Non-pigmented ciliary epithelial cell (primary cell): ENCODE measurements around the gene CWC25.
"Not testable (repeated sequence)": the region's sequence is repeated elsewhere in the genome, so short reads cannot be mapped to it uniquely, and the experiment has no call there.

Experiments
- DNase-seq: peaks from one replicate; pipeline ENCODE4 v3.0.0-alpha.2; 2010; ENCODE audit warnings: low read depth

The CWC25 gene

DNA sequence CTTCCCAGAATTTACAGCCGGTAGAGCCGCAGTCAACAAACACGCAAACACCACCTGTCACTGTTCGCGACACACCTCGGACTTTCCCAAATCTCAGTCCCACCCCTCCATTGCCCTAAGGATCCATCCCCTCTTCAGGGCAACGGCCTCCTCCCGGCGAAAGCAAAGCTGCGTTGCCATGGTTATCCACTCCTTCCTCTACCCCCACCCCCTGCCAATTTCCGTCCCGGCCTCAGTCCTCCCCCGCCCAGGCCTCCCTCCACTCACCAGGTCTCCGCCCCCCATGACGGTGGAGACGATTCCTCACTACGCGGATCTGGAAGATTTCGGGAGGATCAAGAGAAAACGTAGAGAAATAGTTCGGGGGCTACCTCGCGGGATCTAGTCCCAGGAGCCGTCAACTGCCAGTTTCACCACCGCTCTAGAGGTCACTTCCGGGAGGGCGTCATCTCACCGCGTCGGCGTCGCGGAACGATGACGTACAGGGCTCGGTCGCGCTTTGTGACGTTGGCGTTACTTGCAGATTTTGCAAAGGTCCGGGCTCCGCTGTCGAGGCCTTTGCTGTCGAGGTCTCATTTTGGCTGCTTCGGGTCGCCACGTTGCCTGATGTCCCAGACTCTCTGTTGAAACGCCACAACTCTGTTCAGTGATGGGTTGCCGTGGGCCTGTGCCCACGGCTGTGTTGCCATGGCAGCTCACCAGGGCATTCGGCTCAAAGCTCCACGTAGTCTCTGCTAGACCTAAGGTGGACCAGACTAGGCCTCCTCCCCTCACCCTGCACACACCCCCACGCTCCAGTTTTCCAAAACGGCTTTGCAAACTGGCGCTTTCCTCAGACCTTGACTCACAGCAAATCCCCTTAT lies at the start of gene CWC25:
CWC25 (minus strand) TSS at position 423 of the 863 bp plus-strand sequence; CDS start at position 285, 138 bp downstream.
- peak; percentile 83 for DNase-seq

DNA sequence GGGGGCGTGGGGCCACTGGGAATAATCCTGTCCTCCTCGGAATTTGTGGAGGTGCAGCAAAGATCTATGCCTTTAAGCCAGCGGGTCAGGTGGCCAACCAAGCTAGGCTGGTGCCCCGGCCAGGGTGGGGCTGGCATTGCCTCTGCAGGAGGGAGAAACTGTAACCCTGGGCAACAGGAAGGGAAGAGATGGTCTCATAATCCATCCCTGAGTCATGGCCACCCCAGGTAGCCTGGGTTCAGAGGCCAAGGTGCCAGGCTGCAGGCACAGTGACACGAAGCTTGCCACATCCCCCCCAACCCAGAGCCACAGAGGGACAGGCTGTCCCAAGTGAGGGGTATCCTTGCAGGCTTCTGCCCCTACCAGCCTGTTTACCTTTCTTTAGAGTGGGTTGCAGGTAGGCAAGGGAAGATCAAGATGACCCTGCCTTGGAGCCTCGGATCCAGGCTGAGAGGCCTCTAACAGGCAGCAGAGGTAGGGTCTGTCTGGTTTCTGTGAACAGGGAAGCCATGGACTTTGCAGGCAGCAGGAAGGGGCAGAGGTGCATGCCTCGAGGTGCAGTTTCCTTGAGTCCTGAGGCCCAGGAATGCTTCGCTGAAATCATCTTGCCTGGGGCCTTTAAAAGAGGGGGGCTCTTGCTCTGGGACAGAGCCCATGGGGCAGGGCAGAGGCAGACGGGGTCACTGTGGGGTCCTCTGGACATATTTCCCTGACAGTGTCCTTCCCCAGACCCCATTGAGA lies 48.7 kb upstream of the CWC25 start:
- no peak for DNase-seq

DNA sequence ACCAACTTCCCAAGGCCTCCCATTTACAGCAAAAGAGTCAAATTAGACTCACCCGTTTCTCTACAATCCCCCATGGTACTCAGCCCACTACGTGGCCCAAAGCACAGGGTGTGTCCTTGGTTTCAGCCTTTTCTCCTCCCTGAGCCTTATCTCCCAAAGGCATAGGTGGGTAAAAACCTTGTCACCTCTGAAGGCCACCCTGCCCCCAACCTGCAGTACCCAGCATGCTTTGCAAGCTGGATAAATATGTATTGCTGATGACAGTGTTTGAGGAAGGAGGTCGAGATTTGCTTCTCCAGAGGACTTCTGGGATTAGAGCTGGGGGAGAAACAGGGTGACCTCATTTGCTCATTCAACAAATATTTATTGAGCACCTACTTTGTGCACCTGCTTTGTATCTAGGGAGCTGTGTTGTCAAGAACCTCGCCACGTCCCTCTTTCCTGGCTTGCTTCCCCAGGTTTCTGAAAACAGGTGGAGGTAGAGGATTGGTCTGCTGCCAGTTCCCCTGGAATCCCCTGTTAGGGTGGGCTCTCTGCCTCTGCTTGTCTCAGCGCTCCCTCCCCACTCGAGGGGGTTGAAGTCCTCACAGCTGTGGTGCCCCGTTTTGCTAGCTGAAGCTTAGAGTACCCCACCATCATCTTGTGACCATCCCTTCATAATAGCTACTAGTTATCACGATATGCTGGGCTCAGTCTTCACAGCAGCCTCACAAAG lies 47.7 kb upstream of the CWC25 start:
- no peak for DNase-seq

- DNase-seq = no peak
Observed at GRCh38 chr17:38872027-38872511, 46.9 kb upstream of the CWC25 start.

DNA sequence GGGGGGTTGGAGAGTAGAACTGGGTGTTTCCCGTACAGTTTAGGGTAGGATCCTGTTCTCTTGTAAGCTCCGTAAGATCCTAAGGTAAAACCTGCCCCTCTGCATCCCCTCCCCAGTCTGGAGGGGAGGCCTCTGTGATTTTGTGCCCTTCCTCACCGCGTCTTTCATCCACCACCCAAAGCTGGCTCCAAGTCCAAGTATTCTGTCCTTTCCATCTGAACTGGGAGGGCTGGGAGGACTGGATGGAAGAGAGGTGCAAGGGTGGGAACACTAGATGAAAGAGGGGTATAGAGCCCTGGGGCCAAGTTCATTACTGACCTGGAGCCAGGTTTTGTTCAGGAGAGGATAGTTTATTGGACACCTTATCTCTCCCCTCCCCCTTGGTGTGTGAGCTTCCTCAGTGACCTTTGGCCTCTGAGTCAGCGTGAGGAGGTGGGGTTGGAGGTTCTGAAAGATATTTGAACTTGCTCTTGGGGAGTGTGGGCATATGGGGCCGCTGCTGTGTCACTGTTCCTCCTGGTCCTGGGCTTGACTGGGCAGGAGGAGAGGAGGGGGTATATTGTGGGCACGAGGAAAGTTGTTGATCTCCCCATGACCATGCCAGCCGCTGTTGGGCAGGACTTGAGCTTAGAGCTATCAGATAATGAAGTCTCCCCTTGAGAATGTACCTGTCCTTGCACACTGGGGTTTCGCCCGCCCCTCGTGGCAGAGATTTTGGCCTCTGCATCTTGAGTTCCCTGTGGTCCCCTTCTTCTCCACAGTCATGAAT lies 46.3 kb upstream of the CWC25 start:
- DNase-seq = no peak

GRCh38 chr17:38870259-38871165 lies 45.4 kb upstream of the CWC25 start:
- DNase-seq = no peak

DNA sequence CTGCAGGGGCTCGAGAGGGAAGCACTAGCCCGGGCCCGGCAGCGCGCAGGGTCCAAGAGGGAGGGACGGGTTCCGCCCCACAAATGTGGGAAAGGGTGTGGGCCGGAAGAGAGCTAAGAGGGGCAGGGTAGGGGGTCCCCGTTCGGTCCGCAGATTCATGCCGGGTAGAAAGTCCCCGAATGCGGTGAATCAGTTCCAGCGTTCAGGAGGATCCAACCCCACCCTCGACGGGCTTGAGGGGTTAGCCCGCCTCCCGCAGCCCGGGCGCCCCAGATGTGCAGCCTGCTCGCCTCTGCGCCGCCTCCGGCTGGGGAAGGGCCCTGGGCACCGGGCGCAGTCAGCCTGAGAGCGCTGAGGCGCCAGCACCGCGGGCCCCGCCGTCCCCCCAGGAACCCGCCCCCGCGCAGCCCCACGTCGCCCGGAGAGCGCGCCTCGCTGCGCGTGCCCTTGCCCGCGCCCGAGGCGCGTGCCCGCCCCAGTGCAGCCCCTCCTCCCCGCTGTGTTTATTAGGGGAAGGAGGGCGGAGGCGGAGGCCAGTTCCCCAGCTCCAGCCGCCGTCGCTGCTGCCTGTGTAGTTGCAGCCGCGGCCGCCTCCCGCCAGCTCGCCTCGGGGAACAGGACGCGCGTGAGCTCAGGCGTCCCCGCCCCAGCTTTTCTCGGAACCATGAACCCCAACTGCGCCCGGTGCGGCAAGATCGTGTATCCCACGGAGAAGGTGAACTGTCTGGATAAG lies 44.6 kb upstream of the CWC25 start, which contains the start of gene LASP1:
LASP1 (plus strand) TSS at position 533 of the 733 bp plus-strand sequence; CDS start at position 665, 132 bp downstream.
- no peak for DNase-seq

- DNase-seq = no peak
Observed at GRCh38 chr17:38868817-38869525, 43.9 kb upstream of the CWC25 start.

- DNase-seq = no peak
Observed at GRCh38 chr17:38867968-38868816, 43.1 kb upstream of the CWC25 start.

- DNase-seq = no peak
Observed at GRCh38 chr17:38867179-38867967, 42.3 kb upstream of the CWC25 start.

GRCh38 chr17:38864636-38865398 lies 39.7 kb upstream of the CWC25 start:
- no peak for DNase-seq

DNA sequence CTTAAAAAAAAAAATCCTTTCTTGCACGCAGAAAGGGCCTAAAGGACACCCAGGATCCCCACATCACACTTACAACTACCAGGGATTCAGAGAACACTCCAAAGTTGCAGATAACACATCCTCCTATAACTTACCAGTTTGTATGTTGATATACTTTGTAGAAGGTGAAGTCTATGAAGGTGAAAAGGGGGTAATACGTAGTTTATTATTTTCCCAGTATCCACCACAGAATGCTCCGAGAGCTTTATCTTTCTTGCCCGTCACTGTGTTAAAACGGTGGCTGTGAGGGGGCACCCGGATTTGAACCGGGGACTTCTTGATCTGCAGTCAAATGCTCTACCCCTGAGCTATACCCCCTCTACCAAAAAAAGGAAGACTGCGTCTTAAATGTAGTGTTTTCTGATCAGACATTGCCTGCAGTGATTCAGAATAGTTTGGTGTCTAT lies 36.3 kb upstream of the CWC25 start:
- DNase-seq = no peak

GRCh38 chr17:38857271-38857670 lies 32.1 kb upstream of the CWC25 start:
- DNase-seq = no peak

- not testable (repeated sequence) for DNase-seq
Observed at GRCh38 chr17:38855101-38855714, 30.1 kb upstream of the CWC25 start.

- peak; percentile 82 for DNase-seq
Observed at GRCh38 chr17:38853292-38854219, 28.4 kb upstream of the CWC25 start, which contains the start of gene RPL23. RPL23 (minus strand) TSS chr17:38853721; CDS start chr17:38853710, 11 bp downstream.
